Progenitor cell of endocrine pancreas (in vitro differentiated cells): ENCODE data around the gene REX1BD. TPM values are rescaled to one million over a fixed set of nuclear protein-coding genes. Genes with fewer than 3 reads are reported as not detected.

Experiments used
- DNase-seq: peaks from one replicate; pipeline ENCODE4 v3.0.0; 2021; ENCODE audit warnings: low spot score; ENCODE audit not compliant: unreplicated experiment
- H3K27ac Mint-ChIP-seq: 2 replicates; pipeline ENCODE4 v1.8.0; 2021; ENCODE audit warnings: mild to moderate bottlenecking, moderate library complexity, mixed read lengths
- H3K27me3 Mint-ChIP-seq: 2 replicates; pipeline ENCODE4 v1.8.0; 2021; ENCODE audit warnings: mixed read lengths
- H3K36me3 Mint-ChIP-seq: 2 replicates; pipeline ENCODE4 v1.8.0; 2022; ENCODE audit warnings: mixed read lengths; ENCODE audit not compliant: insufficient read depth
- H3K4me1 Mint-ChIP-seq: 2 replicates; pipeline ENCODE4 v1.8.0; 2021; ENCODE audit warnings: low read depth, mixed read lengths
- H3K4me3 Mint-ChIP-seq: 2 replicates; pipeline ENCODE4 v1.8.0; 2021; ENCODE audit warnings: low read depth, mild to moderate bottlenecking, moderate library complexity, mixed read lengths
- H3K9me3 Mint-ChIP-seq: 2 replicates; pipeline ENCODE4 v1.8.0; 2021; ENCODE audit warnings: low read depth, mixed read lengths
- total RNA-seq: library from RNA; stranded (reverse); gene quantifications from 2 replicates; pipeline ENCODE4 v1.2.1, GENCODE V29; 2021
- TF ChIP-seq, protein P1 (sequence below): fragments of 200-600 bp; sonication (generic); IDR thresholded peaks from one replicate; pipeline ENCODE4 v1.5.0; 2021; ENCODE audit warnings: antibody characterized with exemption, mild to moderate bottlenecking; ENCODE audit not compliant: unreplicated experiment

REX1BD gene
- total RNA-seq, 1 donor from 2014 or later, result 66.5 TPM

DNA sequence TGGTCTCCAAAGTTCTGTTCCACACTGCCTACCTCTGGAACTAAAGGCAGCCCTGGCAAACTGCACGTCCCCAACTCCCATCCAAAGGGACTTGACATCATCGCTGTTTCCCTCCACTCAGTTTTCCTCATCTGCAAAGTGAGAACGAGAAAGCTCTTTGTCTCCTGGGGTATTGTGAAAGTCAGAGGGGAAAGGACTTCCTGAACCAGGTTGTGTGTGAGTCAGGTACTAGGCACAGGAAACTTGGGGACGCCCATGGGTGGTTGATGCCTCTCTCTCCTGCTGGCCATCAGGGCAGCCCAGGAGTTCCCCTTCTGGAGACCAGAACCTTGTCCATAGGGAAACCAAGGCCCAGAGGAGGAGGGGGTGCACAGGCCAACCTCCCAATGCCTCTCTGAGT, 13.3 kb downstream of the REX1BD start:
- DNase-seq, result no peak
- TF ChIP-seq, protein P1, sequence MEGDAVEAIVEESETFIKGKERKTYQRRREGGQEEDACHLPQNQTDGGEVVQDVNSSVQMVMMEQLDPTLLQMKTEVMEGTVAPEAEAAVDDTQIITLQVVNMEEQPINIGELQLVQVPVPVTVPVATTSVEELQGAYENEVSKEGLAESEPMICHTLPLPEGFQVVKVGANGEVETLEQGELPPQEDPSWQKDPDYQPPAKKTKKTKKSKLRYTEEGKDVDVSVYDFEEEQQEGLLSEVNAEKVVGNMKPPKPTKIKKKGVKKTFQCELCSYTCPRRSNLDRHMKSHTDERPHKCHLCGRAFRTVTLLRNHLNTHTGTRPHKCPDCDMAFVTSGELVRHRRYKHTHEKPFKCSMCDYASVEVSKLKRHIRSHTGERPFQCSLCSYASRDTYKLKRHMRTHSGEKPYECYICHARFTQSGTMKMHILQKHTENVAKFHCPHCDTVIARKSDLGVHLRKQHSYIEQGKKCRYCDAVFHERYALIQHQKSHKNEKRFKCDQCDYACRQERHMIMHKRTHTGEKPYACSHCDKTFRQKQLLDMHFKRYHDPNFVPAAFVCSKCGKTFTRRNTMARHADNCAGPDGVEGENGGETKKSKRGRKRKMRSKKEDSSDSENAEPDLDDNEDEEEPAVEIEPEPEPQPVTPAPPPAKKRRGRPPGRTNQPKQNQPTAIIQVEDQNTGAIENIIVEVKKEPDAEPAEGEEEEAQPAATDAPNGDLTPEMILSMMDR, result no peak
- Mint-ChIP-seq H3K27me3 (peaks cover 61% of the 10 kb centered on the region), H3K36me3 (no peaks in the 10 kb centered on the region), H3K4me1 (peaks cover 4% of the 10 kb centered on the region), H3K9me3 (no peaks in the 10 kb centered on the region), H3K4me3 (no peak overlapping the region), H3K27ac (no peak overlapping the region)

DNA sequence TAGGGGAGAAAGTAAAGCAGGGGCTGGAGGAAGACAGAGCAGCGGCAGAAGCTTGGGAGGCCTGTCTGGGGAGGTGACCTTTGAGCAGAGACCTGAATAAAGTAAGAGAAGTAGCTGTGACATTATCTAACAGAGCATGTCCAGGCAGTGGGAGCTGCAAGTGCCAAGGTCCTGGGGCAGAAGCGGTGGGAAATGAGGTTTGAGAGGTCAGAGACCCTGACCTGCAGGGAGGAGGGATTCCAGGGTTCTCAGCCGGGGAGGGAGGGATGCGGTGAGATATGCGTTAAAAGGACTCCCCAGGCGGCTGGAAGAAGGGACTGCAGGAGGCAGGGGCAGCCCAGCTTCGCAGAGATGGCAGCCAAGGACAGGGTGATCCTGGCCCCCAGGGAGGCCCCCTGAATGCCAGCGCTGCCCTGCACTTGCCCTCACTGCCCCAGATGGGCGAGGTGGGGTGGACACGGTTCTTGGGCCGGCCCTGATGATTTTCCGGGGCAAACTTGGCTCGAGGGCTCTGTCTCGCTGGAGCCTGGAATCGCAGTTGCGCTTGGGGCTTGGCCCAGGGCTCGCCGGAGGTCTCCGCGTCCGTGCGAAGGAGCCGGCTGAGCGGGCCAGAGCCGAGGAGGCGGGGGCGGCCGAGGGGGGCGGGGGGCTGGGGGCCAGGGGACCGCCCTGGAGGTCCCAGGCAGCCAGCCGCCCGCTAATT, 14.8 kb downstream of the REX1BD start:
- Mint-ChIP-seq H3K9me3 (no peaks in the 10 kb centered on the region), H3K4me3 (no peak overlapping the region), H3K27me3 (peaks cover 68% of the 10 kb centered on the region)

DNA sequence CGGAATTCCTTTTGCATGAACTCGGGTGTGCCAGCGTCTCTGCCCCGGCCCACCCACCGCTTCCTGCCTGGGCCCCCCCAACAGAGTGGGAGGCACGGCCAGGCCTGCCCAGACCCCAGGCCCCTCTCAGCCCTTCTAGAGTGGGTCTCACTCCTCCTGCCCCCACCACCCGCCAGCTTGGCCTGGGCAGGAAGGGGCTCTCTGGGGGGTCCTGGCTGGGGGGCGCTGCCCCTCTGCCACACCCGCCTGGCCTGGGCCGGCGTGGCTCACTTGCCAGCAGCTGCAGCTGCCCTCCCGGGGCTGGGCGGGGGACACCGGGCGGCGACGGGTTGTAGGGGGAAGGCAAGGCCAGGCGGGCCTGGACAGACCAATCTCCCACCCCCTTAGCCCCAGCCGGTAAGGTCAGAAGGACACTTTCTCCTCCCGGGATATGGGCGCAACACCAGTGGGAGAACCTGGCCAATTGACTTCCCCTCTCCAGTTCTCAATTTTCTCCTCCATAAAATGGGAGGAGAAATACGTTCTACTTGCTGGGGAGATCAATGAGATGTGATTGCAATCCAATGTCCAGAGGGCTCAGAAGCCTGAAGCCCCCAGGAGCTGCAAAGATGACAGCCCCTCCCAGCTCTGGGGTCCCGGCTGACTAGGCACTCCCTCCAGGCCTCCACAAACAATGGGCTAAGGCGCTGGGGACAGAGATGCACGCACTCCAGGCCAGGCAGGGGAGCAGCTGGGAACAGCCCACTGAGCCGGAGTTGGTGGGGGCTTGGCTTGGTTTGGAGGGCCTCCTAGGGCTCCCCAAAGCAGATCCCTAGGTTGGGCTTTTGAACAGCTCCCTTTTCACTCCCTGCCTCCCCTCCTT, 15.6 kb downstream of the REX1BD start:
- no peak for DNase-seq
- TF ChIP-seq, protein P1, result no peak
- Mint-ChIP-seq H3K9me3 (no peaks in the 10 kb centered on the region), H3K4me3 (no peak overlapping the region), H3K27me3 (peaks cover 68% of the 10 kb centered on the region), H3K27ac (no peak overlapping the region), H3K4me1 (peaks cover 8% of the 10 kb centered on the region), H3K36me3 (no peaks in the 10 kb centered on the region)

More for the DNA sequence above, 14.8 kb downstream of the REX1BD start:
- no peak for DNase-seq
- no peaks in the 10 kb centered on the region for H3K36me3 Mint-ChIP-seq
- TF ChIP-seq, protein P1, result peak; percentile 35
- H3K27ac Mint-ChIP-seq, result peak overlapping the region; percentile 4
- H3K4me1 Mint-ChIP-seq, result peaks cover 4% of the 10 kb centered on the region

DNA sequence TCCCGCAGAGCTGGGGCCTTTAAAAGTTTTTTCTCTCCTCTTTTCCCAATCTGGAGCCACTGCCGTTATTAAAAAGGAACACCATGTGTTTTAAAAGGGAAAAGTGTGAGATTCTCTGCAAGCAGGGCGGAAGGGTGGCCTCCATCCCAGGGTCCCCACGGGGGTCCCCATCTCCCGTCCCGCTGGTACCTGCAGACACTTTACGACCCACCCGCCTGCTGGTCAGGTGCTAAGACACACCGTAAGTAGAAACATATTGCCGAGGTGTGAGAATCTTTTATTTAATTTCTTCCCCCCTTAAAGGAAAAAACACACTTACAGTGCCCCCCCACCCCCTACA, 16.2 kb downstream of the REX1BD start:
- Mint-ChIP-seq H3K4me1 (peaks cover 13% of the 10 kb centered on the region), H3K36me3 (no peaks in the 10 kb centered on the region), H3K9me3 (no peaks in the 10 kb centered on the region), H3K27me3 (peaks cover 67% of the 10 kb centered on the region), H3K4me3 (no peak overlapping the region), H3K27ac (no peak overlapping the region)
- TF ChIP-seq, protein P1, result no peak
- no peak for DNase-seq

DNA sequence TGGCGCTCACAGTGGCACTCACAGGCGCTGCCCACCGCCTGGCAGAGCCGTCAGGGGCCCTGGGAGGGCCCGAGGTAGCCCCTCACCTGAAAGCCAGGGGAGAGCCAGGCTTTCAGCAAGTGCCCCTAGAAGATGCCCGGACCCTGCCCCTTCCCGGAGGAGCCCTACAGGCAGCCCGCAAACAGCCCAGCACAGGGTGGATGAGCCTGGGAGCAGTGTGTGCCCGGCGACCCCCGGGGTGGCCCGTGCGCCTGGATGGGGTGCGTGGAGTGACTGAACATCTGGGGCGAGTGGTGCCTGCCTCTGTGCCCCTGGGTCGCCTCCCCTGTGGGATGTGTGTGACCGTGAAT, 16.6 kb downstream of the REX1BD start:
- peaks cover 16% of the 10 kb centered on the region for H3K4me1 Mint-ChIP-seq
- no peaks in the 10 kb centered on the region for H3K9me3 Mint-ChIP-seq
- no peak for DNase-seq
- H3K27me3 Mint-ChIP-seq, result peaks cover 64% of the 10 kb centered on the region
- H3K4me3 Mint-ChIP-seq, result no peak overlapping the region
- TF ChIP-seq, protein P1, result no peak
- no peak overlapping the region for H3K27ac Mint-ChIP-seq
- no peaks in the 10 kb centered on the region for H3K36me3 Mint-ChIP-seq
